Pancreas (tissue), 10 donors: ENCODE results near the gene FRMD5. TPM values are rescaled to one million over a fixed set of nuclear protein-coding genes. Genes with fewer than 3 reads are reported as not detected.

Source experiments
- ATAC-seq, 4 donors: fragments of 200-7000 bp; cut with Tn5 transposase; one replicate each; pipeline versions ENCODE4 v1.8.0 to v1.9.1; 2020; ENCODE audit warnings: mild to moderate bottlenecking in 4 of 4, moderate library complexity in 4 of 4
- DNase-seq, 6 donors: peaks; one replicate each; pipeline ENCODE4 v3.0.0-alpha.2; 2020
- FAIRE-seq: peaks from 2 replicates; lab custom pipeline; 2012; peaks lifted over from hg19 to GRCh38; lab: Jason Lieb, UNC
- H3K27ac ChIP-seq, 4 donors: fragments of 200-600 bp; sonication (generic); 1 replicate in 3 of 4; 2 replicates in 1 of 4; pipeline versions ENCODE4 v1.5.0 to v1.8.0; 2020
- H3K27me3 ChIP-seq, 4 donors: fragments of 200-600 bp; one replicate each; pipeline ENCODE4 v1.8.0; 2021
- H3K36me3 ChIP-seq, 3 donors: fragments of 200-600 bp; sonication (generic) in 1 of 3; one replicate each; pipeline versions ENCODE4 v1.5.0 to v1.8.0; 2020 to 2021
- H3K4me1 ChIP-seq, 3 donors: fragments of 200-600 bp; one replicate each; pipeline ENCODE4 v1.8.0; 2021
- H3K4me3 ChIP-seq, 4 donors: fragments of 200-600 bp; sonication (generic) in 2 of 4; one replicate each; pipeline versions ENCODE4 v1.5.0 to v1.8.0; 2020 to 2021
- H3K9me3 ChIP-seq, 4 donors: fragments of 200-600 bp; one replicate each; pipeline ENCODE4 v1.8.0; 2021
- WGBS, 2 donors: extraction: QIAGEN DNeasy Blood & Tissue Kit; methylation state at CpG; one replicate each; pipeline ENCODE4 v1.1.7; 2013; 5-methylcytosine and 5-hydroxymethylcytosine counted together
- intact Hi-C, 3 donors: fragments of 100-400 bp; cut with DNase I; formaldehyde crosslinking; loops; one replicate each; pipeline versions ENCODE4 v1.11.1 to v1.14.2; 2022
- polyA plus RNA-seq, 2 donors: library from polyadenylated mRNA; stranded (reverse); fragments of 200-250 nt; gene quantifications; one replicate each; pipeline ENCODE4 v1.2.3, GENCODE V29; 2013
- total RNA-seq, 6 donors: library from RNA; stranded (reverse); fragmentation: NEBNext Ultra II Directional in 4 of 6; extraction: Animal tissue kit (Norgen Biotek cat#: 25700) in 4 of 6; gene quantifications; one replicate each; pipeline versions ENCODE4 v1.2.1 to v1.2.4, GENCODE V29; 2021 to 2023
- TF ChIP-seq, protein P1 (sequence below), 4 donors: fragments of 200-600 bp; sonication (generic) in 3 of 4; IDR thresholded peaks; one replicate each; pipeline versions ENCODE4 v1.5.0 to v1.8.0; 2021; ENCODE audit warnings: antibody characterized with exemption in 4 of 4
- donor health status: healthy with polysubstance abuse.
- donor health status: DM: no; HTN: no; CAD: no; lungs with moderate emphysema.
- donor health status: DM: no; HTN: no; CAD: no.
- donor health status: control.
- donor health status: control.
- donor health status: Bipolar disorder and iron deficiency.
- donor health status: DM: yes; HTN: yes; CAD: no.
- donor health status: DM: no; HTN: no; CAD: no.
- donor health status: DM: no; HTN: no; CAD: no.
- donor health status: DM: yes; HTN: yes; CAD: no.

The FRMD5 gene
- total and polyA plus RNA-seq, 8 donors, result 0.04 to 1.5 (median 0.35) TPM; not detected in 1

DNA sequence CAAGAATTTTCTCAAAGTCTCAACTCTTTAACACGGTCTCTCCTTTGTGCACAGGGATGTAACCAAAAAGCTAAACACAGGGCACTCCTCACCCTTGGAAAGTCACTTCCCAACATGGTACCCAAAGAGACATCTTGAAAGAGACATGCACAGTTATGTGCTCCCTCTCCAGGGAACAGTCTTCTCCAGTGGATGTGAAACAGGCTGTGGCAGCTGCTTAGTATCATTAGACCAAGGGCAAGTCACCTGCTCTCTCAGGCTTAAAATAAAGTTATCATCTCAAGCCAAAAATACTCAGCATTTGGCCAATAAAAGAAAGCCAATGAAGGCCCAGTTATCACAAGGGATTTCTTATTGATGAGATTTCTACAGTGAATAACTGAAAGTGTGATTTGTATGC is 239.9 kb downstream of the FRMD5 start:
- Histone ChIP-seq H3K9me3 (no peaks in the 10 kb centered on the region), H3K27me3 (no peaks in the 10 kb centered on the region), H3K4me3 (no peak overlapping the region), H3K36me3 (no peaks in the 10 kb centered on the region), H3K27ac (no peak overlapping the region), H3K4me1 (no peaks in the 10 kb centered on the region)
- WGBS, 2 donors, result 81 to 92% methylated on average over 1 of the region's 1 CpG
- FAIRE-seq (no peak), ATAC-seq (no peak), DNase-seq (no peak)
- intact Hi-C loops, result no loop called here
- TF ChIP-seq, protein P1, sequence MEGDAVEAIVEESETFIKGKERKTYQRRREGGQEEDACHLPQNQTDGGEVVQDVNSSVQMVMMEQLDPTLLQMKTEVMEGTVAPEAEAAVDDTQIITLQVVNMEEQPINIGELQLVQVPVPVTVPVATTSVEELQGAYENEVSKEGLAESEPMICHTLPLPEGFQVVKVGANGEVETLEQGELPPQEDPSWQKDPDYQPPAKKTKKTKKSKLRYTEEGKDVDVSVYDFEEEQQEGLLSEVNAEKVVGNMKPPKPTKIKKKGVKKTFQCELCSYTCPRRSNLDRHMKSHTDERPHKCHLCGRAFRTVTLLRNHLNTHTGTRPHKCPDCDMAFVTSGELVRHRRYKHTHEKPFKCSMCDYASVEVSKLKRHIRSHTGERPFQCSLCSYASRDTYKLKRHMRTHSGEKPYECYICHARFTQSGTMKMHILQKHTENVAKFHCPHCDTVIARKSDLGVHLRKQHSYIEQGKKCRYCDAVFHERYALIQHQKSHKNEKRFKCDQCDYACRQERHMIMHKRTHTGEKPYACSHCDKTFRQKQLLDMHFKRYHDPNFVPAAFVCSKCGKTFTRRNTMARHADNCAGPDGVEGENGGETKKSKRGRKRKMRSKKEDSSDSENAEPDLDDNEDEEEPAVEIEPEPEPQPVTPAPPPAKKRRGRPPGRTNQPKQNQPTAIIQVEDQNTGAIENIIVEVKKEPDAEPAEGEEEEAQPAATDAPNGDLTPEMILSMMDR (IDR thresholded peaks at IDR 0.05), result no peak

DNA sequence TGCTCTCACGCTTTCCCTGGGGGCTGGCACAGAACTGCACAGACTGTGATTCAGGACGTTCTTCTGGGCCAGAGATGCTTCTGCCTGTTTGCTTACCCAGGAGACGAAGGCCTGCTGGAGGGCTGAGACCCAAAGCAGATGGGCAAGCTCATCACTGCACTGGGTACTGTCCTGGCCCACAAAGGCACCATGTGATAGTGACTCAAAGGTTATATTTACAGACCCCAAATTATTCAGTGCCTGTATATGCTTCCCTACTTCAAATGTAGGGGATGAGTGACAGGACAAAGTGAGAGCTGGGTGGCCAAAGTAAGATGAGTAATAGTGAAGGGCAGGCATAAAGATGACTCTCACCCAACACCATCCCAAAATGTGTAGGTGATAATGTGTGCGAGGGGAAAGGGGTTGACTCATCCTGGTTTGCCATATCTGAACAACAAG is 240.9 kb downstream of the FRMD5 start:
- TF ChIP-seq, protein P1 (IDR thresholded peaks at IDR 0.05), result no peak
- no peaks in the 10 kb centered on the region for H3K9me3 ChIP-seq
- no peak overlapping the region for H3K4me3 ChIP-seq
- H3K36me3 ChIP-seq, result no peaks in the 10 kb centered on the region
- DNase-seq (no peak), ATAC-seq (no peak), FAIRE-seq (no peak)
- 81 to 85% methylated on average over 4 of the region's 4 CpGs for WGBS, 2 donors
- H3K4me1 ChIP-seq, result no peaks in the 10 kb centered on the region
- intact Hi-C loops, result no loop called here
- no peak overlapping the region for H3K27ac ChIP-seq
- no peaks in the 10 kb centered on the region for H3K27me3 ChIP-seq

DNA sequence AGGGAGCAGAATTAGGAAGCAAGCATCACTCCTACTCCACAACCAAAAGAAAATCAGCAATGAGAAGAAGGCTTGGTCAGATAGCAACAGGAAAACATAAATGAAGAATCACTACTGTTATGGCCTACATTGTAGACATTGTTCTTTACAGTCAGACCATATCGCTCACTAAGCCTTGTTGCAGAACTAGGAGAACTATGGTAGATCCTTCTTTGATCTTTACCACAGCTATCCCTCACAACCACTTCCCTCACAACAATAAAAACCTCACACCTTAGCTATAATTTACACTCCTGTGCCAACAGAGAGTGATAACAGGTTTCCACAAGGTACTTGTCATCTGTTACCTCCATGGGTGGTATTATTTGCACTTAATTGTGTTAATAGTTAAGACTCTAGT is 241.7 kb downstream of the FRMD5 start:
- TF ChIP-seq, protein P1 (IDR thresholded peaks at IDR 0.05), result no peak
- H3K36me3 ChIP-seq, result no peaks in the 10 kb centered on the region
- H3K27ac ChIP-seq, result no peak overlapping the region
- WGBS, 2 donors, result 96 to 100% methylated on average over 1 of the region's 1 CpG
- no peak for ATAC-seq
- no peaks in the 10 kb centered on the region for H3K27me3 ChIP-seq
- no peak for FAIRE-seq
- no peaks in the 10 kb centered on the region for H3K4me1 ChIP-seq
- intact Hi-C loops, result no loop called here
- no peak overlapping the region for H3K4me3 ChIP-seq
- H3K9me3 ChIP-seq, result no peaks in the 10 kb centered on the region
- DNase-seq, result no peak

DNA sequence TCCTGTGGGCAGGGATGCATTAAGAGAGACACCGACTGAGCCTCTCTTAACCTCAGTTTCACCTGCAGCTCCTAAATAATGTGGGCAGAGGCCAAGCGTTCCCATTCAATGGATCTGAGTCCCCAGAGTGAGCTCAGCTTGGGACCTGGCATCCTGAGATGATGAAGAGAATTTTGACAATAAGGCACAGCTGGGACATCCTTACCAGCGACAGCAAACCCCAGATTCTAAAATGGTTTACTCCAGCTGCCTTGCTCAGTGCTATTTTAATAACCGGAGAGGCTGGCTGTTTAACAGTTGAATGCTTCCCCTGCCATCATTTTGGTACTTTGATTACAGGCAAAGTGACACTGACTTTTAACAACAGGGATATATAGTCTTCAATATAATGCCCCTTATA is 244.5 kb downstream of the FRMD5 start:
- no peak for DNase-seq
- TF ChIP-seq, protein P1 (IDR thresholded peaks at IDR 0.05), result no peak
- H3K9me3 ChIP-seq, result no peaks in the 10 kb centered on the region
- intact Hi-C loops, result no loop called here
- no peak for FAIRE-seq
- H3K27ac ChIP-seq, result no peak overlapping the region
- no peaks in the 10 kb centered on the region for H3K27me3 ChIP-seq
- H3K4me3 ChIP-seq, result no peak overlapping the region
- no peak for ATAC-seq
- no peaks in the 10 kb centered on the region for H3K4me1 ChIP-seq
- 81 to 91% methylated on average over 4 of the region's 4 CpGs for WGBS, 2 donors
- no peaks in the 10 kb centered on the region for H3K36me3 ChIP-seq

GRCh38 chr15:43948691-43949325 is 246.3 kb downstream of the FRMD5 start:
- TF ChIP-seq, protein P1 (IDR thresholded peaks at IDR 0.05), result no peak
- FAIRE-seq (no peak), ATAC-seq (no peak), DNase-seq (no peak)
- H3K27ac ChIP-seq, result no peak overlapping the region
- no peaks in the 10 kb centered on the region for H3K27me3 ChIP-seq
- H3K4me3 ChIP-seq, result no peak overlapping the region
- WGBS, 2 donors, result 95 to 99% methylated on average over 1 of the region's 1 CpG
- no peaks in the 10 kb centered on the region for H3K4me1 ChIP-seq
- intact Hi-C loops, result no loop called here
- H3K36me3 ChIP-seq, result no peaks in the 10 kb centered on the region
- no peaks in the 10 kb centered on the region for H3K9me3 ChIP-seq
